HS-5 (cell line): ENCODE results near the gene ARID5B.

ENCODE experiments used
- DNase-seq: peaks from one replicate; pipeline ENCODE4 v3.0.0-alpha.2; 2012; ENCODE audit warnings: low read depth

Gene ARID5B

DNA sequence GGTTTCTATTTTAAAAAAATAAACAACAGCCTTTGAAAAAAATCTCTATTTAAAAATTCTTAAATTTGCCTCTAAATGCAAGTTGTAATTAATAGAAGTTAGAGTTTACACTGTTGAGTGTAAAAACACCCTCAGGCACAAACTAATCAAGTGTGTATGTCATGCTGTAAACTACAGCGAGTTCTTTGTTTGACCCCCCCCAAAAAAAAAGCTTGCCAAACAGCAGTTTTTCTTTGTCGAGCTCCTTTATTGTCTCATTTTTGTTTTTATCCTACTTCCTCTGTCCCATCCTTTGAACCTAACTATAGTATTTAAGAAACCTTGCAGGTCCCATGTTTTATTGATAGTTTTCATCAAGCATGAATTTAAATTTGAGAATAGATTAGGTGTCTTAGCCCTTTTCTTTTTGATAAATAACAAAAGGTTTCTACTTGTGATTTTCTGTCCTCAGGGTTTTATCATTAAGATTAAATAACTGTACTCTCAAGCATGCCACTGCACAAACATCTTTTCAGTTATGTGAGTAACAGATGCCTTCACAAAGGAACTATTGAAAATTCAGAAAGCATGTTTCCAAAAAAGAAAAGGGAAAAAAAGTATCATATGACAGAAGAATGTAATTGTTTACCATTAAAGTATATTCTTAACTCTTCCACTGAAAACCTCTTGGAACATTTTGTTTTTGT, 176.0 kb downstream of the ARID5B start:
- no peak for DNase-seq

DNA sequence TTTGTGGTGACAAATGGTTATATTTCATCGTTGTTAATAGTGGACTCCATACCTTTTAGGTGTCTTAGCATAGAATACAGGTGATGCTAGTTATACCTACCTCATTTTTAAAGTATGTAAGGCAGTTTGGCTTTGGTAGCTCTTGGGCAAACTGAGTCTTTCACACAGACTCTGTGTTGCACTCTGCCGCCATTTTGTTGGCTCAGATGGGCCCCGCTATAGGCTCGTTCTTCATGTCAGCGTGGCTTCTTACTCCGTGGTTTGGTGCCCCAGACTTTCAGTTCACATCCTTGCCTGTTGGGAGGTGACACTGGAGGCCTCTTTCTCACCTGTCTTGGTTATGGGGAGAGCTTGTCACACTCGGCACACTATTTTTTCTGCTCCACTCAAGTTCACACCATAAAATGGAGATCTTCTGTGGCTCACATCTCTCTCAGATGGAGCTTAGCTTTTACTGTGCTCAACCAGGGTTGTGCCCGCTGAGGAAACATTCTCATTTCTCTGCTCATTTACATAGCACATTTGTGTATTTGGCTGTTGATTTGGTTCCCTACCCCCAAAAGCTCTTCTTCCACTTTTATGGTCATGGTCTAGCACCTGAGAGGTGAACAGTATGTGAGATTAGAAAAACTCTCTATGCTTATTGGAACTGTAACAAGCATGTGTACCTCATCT, 178.5 kb downstream of the ARID5B start:
- DNase-seq = no peak

DNA sequence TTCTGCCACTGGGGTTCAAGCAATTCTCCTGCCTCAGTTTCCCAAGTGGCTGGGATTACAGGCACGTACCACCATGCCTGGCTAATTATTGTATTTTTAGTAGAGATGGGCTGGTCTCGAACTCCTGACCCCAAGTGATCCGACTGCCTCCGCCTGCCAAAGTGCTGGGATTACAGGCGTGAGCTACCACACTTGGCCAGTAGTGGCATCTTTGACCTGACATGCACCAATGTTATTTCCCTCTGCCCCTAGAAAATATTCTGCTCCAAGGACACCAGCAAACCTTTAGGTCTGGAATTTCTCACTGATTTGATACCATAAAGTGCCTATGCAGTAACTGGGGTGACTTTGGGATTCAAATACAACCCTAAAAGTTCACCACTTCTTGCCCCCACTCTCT, 179.4 kb downstream of the ARID5B start:
- DNase-seq = no peak

DNA sequence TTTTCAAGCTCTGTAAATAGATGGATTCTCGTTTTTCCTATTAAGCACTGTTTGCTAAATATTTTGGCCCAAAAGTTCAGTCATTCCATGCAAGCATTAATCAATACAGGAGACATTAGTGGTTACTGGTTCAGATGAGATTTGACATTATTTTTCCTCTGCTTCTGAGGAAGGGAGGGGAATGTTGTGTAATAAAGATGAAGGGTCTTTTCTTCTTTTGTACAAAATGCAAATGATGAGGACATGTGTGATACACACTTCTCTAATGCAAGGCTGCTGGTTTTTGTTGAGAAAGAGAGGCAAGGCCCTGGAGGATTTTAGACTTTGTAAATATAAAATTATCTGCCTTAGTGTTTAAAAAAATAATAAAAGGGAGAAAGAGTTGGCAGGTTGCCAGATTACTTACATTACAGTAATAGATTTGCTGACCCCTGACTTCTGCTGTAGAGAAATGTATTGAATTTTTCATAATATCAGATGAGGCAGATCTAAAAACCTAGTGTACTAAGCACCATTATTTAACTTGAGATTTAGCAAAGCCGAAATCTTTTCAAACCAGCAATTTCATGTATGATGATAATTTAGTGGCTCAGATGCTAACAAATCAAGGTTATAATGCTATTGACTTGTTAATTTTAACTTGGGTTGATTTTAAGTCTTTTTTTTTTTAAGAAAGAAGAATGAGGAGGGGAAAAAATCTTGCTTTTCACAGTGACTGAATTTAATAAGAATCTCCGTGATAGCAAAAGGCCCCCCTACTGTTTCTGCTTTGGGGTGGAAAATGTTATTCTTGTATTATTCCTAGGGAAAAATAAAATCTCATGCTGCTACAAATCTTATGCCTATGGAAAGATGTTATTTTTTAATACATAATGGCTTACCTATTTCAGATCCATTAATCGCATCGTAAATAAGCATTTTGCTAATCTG, 180.1 kb downstream of the ARID5B start:
- DNase-seq = no peak

DNA sequence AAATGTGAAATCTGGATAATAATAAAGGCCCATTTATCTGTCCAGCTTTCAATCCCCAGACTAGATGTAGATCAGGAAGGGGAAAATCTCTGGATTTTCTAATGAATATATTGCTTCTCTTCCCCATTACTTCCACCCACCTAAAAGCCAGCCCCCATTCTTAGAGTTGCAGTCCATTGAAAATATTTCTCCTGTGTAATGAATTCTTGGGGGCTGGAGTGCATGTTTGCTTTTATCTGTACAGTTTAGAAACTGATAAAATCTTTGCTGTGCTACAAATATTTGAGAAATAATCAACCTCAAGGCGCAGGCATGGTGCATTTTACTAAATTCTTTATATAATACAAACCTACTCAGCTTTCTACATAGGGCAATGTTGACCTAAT, 180.8 kb downstream of the ARID5B start:
- DNase-seq = no peak

DNA sequence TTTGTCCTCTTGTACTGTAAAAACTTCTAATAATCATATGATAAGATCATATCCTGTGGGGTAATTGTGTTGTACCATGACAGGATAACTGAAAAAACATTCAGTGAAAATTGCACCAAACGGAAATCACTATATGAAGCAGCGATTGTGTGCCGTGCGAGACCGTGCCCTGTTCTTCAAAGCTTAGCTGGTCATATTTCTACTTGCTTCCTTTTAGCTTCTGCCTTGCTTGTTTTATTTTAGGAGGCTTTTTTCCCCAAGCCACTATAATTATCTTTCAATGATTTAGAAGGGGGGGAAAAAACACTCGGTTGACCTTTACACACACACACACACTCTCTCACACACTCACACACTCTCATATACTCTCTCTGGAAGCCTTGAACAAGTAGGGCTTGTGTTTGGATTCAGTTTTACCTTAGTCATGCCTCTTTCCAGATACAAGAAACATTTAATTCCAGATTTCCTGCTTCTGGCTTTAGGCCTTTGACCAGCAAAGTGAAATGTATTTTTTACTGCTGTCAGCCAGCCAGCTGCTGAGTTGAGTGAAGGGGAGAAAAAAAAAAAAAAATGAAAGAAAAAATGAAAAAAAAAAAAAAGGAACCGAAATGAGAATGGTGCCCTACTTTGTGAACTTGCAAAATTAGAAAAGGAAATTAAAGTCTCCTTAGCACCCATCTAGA, 181.4 kb downstream of the ARID5B start:
- no peak for DNase-seq

DNA sequence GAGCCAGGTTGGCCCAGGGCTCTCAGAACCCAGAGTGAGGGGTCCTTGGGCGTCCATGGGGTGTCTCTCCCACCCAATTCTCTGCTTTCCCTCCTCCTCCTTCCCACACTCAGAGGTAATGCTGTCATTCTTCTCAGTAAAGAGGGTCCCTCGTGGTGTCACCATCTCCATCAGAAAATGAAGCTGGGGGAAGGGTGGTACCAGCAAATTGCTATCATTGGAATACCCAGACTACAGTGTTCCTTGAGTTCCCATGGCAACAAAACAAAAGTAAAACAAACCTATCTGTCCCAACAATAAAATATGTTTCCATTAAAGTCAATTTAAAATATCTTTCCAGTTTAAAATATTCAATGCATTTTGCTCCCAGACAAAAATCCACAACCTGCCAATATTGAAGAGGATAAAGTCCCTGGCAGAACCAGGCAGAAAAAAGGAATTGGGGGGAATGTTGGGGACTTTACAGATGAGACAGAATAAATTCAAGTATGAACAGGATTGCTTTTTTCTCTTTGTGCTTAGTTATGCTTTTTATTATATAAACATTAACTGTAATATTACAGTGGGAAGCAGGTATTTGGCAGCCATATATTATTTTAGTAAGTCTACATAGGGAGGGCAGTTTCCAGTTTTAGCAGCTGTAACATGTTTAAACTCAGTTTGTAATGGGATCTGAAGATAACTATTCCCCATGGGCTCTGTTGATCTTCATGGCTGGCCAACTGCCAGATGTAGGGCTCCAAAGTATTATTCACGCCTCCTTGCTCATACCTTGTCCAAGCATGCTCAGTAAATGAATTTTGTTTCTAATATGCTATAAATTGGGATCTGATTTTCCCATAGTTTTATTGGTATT, 182.1 kb downstream of the ARID5B start:
- DNase-seq = no peak

DNA sequence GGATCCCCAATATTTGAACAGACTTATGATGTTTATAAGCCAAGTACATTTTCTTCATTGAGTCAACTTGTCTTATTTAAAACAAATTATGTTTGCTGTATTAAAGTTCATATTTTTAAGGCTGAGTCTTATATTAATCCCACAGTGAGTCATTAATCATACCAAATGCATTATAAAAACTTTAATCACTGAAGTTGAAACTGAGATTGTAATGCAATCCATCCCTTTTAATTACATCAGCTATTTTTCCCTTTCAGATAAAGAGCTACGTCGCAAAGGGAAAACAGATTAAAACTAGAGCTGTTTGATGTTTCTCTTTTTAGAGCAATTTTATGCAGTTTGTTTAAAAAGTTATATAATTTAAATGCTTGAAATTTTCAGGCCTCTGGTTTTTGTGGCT, 183.0 kb downstream of the ARID5B start:
- no peak for DNase-seq

DNA sequence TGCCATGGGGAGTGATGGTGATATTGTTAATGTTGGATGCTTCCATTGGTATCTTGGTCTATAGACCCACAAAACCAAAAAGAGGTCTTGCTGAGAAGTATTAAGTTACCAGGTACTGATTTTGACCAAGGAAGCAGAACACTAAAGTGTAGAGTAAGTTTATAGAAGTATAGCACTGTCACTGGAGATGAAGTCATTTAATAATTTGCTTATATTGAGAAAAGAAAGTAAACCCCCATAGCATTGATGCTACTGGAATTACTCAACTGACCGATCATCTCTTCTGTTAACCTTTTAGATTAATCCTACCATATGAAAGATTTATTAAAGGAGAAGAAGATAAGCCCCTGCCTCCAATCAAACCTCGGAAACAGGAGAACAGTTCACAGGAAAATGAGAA, 183.9 kb downstream of the ARID5B start:
- DNase-seq = no peak

DNA sequence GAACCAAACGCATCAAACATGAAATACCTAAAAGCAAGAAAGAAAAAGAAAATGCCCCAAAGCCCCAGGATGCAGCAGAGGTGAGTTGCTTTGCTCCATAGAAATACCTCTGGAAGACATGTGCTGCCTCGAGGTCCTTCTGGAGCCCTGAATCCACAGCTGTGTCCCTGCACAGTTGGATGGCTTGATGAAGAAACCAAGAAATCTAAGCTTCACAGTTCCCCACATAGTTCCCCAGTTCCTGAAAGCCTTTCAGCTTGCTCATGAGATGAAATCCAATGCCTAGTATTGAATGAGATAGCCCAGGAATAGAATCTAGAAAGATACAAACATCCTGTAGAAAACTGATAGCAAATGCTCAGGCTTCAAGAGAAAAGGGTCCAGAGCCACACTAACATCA, 184.3 kb downstream of the ARID5B start:
- no peak for DNase-seq

DNA sequence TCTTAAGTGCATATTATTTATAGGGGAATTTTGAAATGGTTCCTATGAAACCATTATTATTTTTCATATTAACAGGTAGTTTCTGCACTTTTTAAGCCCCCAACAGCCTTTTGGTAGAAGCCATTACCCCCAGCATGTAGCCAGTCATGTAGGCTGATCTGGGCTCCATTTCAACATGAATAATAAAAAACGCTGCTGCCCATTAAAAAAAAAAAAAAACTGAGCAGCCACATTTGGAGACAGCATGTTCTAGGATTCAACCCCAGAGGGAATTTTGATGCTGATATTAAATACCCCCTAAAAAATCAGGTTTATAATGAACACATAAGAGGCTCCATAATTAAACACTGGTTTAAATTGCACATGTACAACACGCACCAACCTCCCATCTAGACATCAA, 185.8 kb downstream of the ARID5B start:
- DNase-seq = no peak

DNA sequence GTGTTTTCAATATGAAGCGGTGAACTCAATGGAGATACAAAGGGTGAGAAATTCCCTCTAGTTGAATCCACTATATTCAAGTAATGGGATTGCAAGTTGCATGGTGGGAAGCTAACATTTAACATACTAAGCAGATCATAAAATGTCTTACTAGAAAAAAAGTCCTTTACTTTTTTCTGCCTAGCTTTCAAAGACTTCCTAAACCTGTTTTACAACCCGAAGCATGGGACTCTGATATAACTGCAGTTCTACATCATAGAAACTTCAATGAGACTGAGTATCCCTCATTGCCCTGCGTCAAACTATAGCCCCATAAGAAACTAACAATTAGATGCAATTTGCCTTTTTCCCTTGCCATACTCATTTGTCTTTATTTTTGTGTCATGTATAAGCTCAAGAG, 187.3 kb downstream of the ARID5B start:
- no peak for DNase-seq

DNA sequence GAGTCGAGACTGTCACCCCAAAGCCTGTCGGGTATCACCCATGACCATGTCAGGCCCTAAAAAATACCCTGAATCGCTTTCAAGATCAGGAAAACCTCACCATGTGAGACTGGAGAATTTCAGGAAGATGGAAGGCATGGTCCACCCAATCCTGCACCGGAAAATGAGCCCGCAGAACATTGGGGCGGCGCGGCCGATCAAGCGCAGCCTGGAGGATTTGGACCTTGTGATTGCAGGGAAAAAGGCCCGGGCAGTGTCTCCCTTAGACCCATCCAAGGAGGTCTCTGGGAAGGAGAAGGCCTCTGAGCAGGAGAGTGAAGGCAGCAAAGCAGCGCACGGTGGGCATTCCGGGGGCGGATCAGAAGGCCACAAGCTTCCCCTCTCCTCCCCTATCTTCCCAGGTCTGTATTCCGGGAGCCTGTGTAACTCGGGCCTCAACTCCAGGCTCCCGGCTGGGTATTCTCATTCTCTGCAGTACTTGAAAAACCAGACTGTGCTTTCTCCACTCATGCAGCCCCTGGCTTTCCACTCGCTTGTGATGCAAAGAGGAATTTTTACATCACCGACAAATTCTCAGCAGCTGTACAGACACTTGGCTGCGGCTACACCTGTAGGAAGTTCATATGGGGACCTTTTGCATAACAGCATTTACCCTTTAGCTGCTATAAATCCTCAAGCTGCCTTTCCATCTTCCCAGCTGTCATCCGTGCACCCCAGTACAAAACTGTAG, 191.0 kb downstream of the ARID5B start:
- DNase-seq = no peak

DNA sequence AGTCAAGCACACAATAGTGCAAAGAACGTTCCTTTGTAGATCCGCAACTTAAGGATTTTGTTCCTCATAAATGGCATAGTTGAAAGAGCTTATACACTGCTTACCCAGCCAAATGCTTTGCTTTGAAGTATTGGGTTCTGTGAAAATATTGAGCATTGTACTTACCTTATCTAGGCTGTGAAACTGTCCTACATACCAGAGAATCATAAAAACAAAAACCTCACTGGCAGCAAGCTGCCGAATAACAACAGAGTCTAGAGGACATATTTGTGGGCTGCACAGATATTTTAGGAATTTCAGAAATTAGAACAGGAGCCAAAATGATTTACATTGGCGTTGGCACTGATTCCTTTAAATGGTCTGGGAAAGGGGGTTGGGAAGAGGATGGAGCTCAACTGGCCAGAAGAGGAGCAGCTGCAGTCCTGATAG, 192.4 kb downstream of the ARID5B start:
- peak; percentile 70 for DNase-seq

DNA sequence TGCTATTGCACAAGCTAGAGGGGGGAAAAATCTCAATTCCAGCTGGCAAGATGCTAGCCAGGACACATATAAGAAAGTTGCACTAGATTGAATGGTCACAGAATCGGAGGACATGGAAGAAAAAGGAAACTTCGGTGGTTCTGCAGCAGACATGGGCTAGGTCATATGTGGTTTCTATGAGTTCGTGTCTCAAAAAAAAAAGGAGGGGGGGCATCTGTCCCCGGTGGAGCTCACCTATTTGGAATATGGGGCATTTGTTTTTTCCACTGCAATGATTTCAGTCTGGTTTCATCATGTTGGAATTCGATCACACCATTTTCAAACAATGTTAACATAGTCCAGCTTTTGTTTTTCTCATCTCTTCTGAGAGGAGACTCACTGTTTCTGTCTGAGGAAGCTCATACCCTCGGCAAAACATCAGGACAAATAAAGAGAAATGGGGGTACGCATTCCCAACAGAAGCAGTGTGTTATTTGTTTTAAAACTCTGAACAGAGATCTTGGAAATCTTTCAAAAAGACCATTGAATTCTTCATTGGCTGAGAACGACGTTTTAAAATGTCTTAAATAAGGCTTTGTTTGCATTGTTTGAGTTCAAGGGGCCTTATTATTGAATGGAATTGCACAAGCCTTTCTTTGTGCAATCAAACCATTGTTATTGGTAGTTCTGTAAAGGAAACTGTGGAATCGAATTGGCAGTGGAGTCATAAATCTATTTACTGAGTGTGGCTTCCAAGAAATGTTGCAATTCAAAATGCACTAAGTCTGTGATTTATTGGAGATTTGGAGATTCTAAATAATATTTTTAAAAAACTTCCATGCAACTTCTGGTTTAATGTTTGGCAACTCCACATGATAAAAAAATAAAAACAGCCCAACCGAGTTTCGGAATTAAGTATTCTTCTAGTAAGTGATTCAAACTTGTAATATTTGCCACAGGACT, 194.0 kb downstream of the ARID5B start:
- DNase-seq = peak; percentile 35

DNA sequence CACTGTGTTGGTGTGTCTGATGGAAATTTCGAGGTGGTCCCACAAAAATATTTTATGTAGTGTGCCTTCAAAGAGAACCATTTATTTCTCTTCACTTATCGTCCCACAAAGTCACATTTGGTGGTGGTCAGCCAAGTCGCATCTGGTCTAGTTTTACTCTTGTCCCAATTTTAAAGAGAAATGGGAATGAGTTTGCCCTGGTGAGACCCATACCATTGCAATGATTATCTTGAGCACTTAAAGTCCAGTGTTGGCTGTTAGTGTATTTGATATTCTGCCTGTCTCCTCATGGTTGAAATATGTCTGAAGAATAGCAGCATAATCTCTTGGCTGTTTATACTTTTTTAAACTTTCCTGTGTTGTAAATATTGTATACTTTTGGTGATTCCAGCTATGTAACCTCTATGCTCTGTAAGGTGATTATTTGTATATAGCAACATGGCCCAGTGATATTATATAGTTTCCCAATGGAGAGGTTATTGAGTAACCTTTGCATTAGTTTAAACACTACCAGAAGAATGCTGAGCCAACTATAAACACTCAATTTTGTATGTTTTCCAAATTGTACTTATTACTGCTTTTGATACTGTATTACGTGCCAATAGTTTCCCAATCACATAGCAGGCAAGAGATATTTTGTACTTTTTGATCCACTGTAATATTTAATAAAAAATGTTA, 194.9 kb downstream of the ARID5B start:
- no peak for DNase-seq

DNA sequence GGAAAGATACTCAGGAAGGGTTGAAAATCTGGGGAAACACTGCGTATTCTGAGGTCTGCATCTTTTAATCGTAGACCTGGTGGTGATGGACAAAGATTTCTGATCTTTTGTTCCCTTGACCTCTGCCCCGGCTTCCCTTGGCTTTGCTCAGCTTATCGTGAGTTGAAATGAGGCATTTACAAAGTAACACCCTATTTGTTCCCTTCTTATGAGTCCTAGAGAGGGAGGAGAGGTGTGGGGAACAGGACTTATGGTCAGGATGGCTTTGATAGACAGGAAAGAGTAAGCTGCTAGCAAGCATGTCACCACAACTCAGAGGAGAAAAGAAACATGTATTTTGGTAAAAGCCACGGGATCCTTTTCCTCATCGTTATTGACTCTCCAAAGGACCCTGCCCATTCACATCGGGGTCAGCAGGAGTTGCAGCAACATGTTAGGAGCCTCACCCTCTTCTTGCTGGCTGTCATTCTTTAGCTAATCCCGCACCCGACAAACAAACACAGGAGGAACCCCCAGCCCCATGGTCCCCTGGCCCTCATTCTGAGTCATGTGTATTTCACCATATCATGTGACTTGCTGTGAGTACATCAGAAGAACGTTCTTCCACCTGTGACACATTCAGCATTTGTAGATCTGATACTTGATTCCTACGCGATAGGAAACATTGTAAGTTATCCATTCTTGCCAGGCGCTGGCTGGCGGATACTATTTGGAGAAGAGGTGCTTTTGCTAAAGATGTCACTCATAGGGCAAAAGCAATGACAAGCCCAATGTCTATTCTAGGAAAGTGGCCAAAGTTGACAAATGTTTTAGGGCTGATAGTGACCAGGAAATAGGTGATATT, 197.0 kb downstream of the ARID5B start:
- DNase-seq = no peak

DNA sequence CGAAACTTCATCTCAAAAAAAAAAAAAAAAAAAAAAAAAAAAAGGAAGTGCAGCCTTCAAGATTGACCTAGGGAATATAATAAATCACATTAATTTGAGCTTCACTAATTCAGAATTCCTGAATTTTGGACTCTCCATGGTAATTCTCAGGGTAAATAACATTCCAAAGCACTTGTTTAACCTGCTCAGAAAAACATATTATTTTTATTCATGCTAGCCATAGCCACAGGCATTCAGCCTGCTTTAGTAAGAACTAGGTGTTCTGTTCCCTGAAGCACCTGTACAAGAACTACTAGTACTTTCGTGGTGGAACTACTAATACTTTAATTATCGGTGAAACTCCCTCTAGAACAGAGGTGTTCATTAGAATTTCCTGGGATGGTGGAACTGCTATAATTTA, 197.8 kb downstream of the ARID5B start:
- DNase-seq = no peak
